GM18873 (cell line): ENCODE results near the gene GTF2F2.

Experiments used
- ATAC-seq: cut with Tn5 transposase; IDR thresholded peaks from one replicate; pipeline ENCODE4 v1.9.1; 2021; ENCODE audit warnings: mild to moderate bottlenecking, moderate library complexity, moderate number of reproducible peaks; ENCODE audit not compliant: unreplicated experiment, low FRiP score

Gene GTF2F2

GRCh38 chr13:45328661-45329111 is 208.4 kb downstream of the GTF2F2 start:
- no peak for ATAC-seq

GRCh38 chr13:45331123-45331619 is 210.9 kb downstream of the GTF2F2 start:
- no peak for ATAC-seq

GRCh38 chr13:45331692-45332035 is 211.4 kb downstream of the GTF2F2 start:
- ATAC-seq: no peak

DNA sequence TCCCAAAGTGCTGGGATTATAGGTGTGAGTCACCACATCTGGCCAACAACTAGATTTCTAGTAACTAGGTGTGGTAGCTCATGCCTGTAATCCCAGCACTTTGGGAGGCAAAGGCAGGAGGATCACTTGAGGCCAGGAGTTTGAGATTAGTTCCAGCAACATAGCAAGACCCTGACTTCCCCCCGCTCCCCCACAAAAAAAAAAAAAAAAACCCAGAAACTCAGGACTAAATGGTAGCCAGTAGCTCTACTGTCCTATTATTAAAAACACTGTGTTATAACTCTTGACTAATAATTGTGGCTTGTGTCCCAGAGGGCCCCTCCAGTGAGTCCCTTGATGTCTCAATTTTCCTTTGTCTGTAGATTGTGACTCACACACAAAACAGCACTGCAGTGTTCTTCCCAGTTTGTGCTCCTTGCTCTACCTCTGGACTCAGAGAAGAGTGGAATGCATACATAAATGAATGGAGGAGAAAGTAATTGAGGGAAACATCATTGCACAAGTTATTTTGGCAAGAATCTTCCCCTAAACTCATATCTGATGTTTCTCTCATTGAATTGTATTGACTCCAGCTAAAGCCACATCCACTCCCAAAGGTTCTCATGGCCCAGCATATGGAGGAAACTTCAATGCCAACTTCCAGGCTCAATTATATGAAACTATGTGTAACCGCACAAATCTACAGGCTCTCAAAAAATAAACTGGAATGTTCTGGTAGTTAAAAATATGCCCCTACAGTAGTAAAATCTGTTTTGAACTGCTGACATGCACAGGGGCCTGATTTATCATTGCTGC is 211.9 kb downstream of the GTF2F2 start:
- ATAC-seq: no peak

- ATAC-seq: no peak
Observed at GRCh38 chr13:45332831-45333219, 212.5 kb downstream of the GTF2F2 start.

- no peak for ATAC-seq
Observed at GRCh38 chr13:45333251-45333976, 213.1 kb downstream of the GTF2F2 start.
